HTR-8/SVneo (cell line): ENCODE results near the gene PYROXD2.

ENCODE experiments used
- DNase-seq: peaks from one replicate; pipeline ENCODE4 v3.0.0; 2011; ENCODE audit warnings: low spot score, mixed read lengths; ENCODE audit not compliant: insufficient read length
- FAIRE-seq: peaks from 2 replicates; lab custom pipeline; 2011; peaks lifted over from hg19 to GRCh38; lab: Jason Lieb, UNC

Gene PYROXD2

DNA sequence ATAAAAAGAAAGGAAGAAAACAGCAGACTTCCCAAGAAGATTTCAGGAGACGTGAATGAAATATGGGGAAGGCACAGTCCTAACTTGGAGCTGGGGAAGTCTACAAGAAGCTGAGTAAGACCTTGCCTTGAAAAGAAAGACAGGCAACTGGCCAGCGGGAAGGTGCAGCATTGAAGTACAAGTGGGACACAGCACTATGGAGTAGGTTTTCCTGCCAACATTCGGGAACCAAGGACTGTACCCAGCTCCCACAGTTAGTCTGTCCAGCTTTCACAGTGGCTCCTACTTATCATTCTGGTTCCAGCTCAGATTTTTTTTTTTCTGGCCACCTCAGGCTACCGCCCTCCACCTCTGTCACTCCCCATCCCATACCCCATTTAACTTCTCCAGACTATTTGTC, 21.7 kb upstream of the PYROXD2 start:
- FAIRE-seq (no peak), DNase-seq (no peak)

- FAIRE-seq (no peak), DNase-seq (no peak)
Measured at GRCh38 chr10:98435178-98435577, 20.2 kb upstream of the PYROXD2 start.

- no peak for DNase-seq
- FAIRE-seq = peak; percentile 93
Measured at GRCh38 chr10:98433881-98434732, 19.1 kb upstream of the PYROXD2 start.

- FAIRE-seq (no peak), DNase-seq (no peak)
Measured at GRCh38 chr10:98433371-98433770, 18.4 kb upstream of the PYROXD2 start.

- DNase-seq (no peak), FAIRE-seq (no peak)
Measured at GRCh38 chr10:98432330-98432729, 17.3 kb upstream of the PYROXD2 start.

GRCh38 chr10:98431016-98431415, 16.0 kb upstream of the PYROXD2 start:
- FAIRE-seq (no peak), DNase-seq (no peak)

- FAIRE-seq (no peak), DNase-seq (no peak)
Measured at GRCh38 chr10:98430427-98430826, 15.4 kb upstream of the PYROXD2 start.

GRCh38 chr10:98429320-98430072, 14.5 kb upstream of the PYROXD2 start:
- DNase-seq (no peak), FAIRE-seq (no peak)

GRCh38 chr10:98427011-98427515, 12.1 kb upstream of the PYROXD2 start:
- DNase-seq (no peak), FAIRE-seq (no peak)

- peak; percentile 52 for DNase-seq
- FAIRE-seq = peak; percentile 16
Measured at GRCh38 chr10:98425511-98426352, 10.8 kb upstream of the PYROXD2 start.

- DNase-seq = no peak
- FAIRE-seq = no peak
Measured at GRCh38 chr10:98424295-98425254, 9.6 kb upstream of the PYROXD2 start.

- DNase-seq = no peak
- no peak for FAIRE-seq
Measured at GRCh38 chr10:98423691-98424120, 8.7 kb upstream of the PYROXD2 start.

- FAIRE-seq = no peak
- no peak for DNase-seq
Measured at GRCh38 chr10:98422182-98422581, 7.2 kb upstream of the PYROXD2 start.

GRCh38 chr10:98420786-98421185, 5.8 kb upstream of the PYROXD2 start:
- DNase-seq (no peak), FAIRE-seq (no peak)

GRCh38 chr10:98419469-98420261, 4.7 kb upstream of the PYROXD2 start:
- FAIRE-seq (no peak), DNase-seq (no peak)

- no peak for FAIRE-seq
- no peak for DNase-seq
Measured at GRCh38 chr10:98418665-98419468, 3.9 kb upstream of the PYROXD2 start.

- DNase-seq = no peak
- no peak for FAIRE-seq
Measured at GRCh38 chr10:98417973-98418664, 3.1 kb upstream of the PYROXD2 start.
